A549 (cell line): ENCODE data around the gene GMCL2.

Experiments
- CEBPB ChIP-seq, 2 experiments: fragments of >200 bp in 1 of 2; sonication (Bioruptor Twin) in 1 of 2; formaldehyde crosslinking in 1 of 2; IDR thresholded peaks; 2 replicates each; pipeline ENCODE4 v1.6.1; 2012 to 2016
- EHMT2 ChIP-seq: fragments of 200-600 bp; sonication (generic); IDR thresholded peaks from 2 replicates; pipeline ENCODE4 v1.6.1; 2016; ENCODE audit warnings: antibody characterized with exemption, low read depth, mild to moderate bottlenecking, moderate library complexity
- POLR2A ChIP-seq: IDR thresholded peaks from 2 replicates; pipeline ENCODE4 v1.6.1; 2012; ENCODE audit warnings: mild to moderate bottlenecking, low read length
- TF ChIP-seq, protein P1 (sequence below): fragments of >200 bp; sonication (Bioruptor Twin); formaldehyde crosslinking; IDR thresholded peaks from 3 replicates; pipeline ENCODE4 v1.5.1; 2016
- TF ChIP-seq, protein P2 (sequence below): fragments of 200-600 bp; sonication (generic); IDR thresholded peaks from 2 replicates; pipeline ENCODE4 v1.6.1; 2016; ENCODE audit warnings: antibody characterized with exemption, mild to moderate bottlenecking, moderate library complexity

DNA sequence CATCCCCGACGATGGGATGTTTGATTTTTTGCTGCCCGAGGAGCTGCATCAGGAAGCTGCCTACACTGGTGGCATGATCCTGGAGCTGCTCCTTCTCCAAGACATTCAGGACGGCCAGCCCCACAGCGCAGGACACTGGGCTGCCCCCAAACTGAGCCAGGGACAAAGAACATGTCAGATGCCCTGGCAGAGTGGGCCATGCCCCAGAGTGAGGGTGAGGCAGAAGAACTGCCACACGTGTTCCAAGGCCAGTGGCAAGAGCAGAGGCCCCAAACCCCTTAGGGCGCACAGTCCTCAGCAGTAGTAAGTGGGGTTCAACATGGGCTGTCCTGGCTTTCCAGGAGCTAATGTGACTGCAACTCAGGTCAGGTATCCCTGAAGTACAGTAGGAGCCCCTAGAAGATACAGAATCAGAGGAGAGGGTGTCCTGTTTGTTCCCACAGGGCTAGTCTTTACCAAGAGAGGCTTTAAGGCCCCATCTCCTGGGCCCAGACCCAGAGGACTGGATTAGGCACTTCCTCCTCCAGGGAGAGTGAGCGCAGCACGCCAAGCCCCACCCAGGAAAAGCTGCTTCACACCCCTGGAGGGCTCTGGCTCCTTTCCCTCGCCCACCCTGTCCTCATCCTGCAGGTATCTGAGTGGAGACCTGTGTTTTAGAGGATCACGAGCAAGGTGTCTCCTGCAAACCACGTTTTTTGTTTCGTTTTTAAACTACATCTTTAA lies 28.3 kb upstream of the GMCL2 start:
- TF ChIP-seq, protein P1, sequence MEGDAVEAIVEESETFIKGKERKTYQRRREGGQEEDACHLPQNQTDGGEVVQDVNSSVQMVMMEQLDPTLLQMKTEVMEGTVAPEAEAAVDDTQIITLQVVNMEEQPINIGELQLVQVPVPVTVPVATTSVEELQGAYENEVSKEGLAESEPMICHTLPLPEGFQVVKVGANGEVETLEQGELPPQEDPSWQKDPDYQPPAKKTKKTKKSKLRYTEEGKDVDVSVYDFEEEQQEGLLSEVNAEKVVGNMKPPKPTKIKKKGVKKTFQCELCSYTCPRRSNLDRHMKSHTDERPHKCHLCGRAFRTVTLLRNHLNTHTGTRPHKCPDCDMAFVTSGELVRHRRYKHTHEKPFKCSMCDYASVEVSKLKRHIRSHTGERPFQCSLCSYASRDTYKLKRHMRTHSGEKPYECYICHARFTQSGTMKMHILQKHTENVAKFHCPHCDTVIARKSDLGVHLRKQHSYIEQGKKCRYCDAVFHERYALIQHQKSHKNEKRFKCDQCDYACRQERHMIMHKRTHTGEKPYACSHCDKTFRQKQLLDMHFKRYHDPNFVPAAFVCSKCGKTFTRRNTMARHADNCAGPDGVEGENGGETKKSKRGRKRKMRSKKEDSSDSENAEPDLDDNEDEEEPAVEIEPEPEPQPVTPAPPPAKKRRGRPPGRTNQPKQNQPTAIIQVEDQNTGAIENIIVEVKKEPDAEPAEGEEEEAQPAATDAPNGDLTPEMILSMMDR, result no peak
- TF ChIP-seq CEBPB (IDR thresholded peaks at IDR 0.05) (no peak), EHMT2 (no peak), POLR2A (no peak)
- TF ChIP-seq, protein P2, sequence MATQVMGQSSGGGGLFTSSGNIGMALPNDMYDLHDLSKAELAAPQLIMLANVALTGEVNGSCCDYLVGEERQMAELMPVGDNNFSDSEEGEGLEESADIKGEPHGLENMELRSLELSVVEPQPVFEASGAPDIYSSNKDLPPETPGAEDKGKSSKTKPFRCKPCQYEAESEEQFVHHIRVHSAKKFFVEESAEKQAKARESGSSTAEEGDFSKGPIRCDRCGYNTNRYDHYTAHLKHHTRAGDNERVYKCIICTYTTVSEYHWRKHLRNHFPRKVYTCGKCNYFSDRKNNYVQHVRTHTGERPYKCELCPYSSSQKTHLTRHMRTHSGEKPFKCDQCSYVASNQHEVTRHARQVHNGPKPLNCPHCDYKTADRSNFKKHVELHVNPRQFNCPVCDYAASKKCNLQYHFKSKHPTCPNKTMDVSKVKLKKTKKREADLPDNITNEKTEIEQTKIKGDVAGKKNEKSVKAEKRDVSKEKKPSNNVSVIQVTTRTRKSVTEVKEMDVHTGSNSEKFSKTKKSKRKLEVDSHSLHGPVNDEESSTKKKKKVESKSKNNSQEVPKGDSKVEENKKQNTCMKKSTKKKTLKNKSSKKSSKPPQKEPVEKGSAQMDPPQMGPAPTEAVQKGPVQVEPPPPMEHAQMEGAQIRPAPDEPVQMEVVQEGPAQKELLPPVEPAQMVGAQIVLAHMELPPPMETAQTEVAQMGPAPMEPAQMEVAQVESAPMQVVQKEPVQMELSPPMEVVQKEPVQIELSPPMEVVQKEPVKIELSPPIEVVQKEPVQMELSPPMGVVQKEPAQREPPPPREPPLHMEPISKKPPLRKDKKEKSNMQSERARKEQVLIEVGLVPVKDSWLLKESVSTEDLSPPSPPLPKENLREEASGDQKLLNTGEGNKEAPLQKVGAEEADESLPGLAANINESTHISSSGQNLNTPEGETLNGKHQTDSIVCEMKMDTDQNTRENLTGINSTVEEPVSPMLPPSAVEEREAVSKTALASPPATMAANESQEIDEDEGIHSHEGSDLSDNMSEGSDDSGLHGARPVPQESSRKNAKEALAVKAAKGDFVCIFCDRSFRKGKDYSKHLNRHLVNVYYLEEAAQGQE, result no peak
